Nephron (organoid): Measurements from ENCODE around the gene IRF5.

Experiments
- H3K27ac Mint-ChIP-seq, 3 experiments: 2 replicates each; pipeline ENCODE4 v1.8.0; 2020; ENCODE audit warnings: mixed read lengths in 3 of 3, mild to moderate bottlenecking in 2 of 3, moderate library complexity in 1 of 3
- H3K27me3 Mint-ChIP-seq: 2 replicates; pipeline ENCODE4 v1.8.0; 2021; ENCODE audit warnings: low read depth, mild to moderate bottlenecking, moderate library complexity, mixed read lengths
- H3K36me3 Mint-ChIP-seq: 2 replicates; pipeline ENCODE4 v1.8.0; 2020; ENCODE audit warnings: low read depth, mixed read lengths
- H3K4me1 Mint-ChIP-seq: 2 replicates; pipeline ENCODE4 v1.8.0; 2020; ENCODE audit warnings: mixed read lengths
- H3K4me3 Mint-ChIP-seq, 3 experiments: 2 replicates each; pipeline ENCODE4 v1.8.0; 2020; ENCODE audit warnings: mild to moderate bottlenecking in 3 of 3, mixed read lengths in 3 of 3, moderate library complexity in 2 of 3
- H3K9me3 Mint-ChIP-seq: 2 replicates; pipeline ENCODE4 v1.8.0; 2020; ENCODE audit warnings: mixed read lengths
- TF ChIP-seq, protein P1 (sequence below), 3 experiments: fragments of 200-600 bp; sonication (generic); IDR thresholded peaks; one replicate each; pipeline ENCODE4 v1.5.0; 2021; ENCODE audit warnings: antibody characterized with exemption in 3 of 3; ENCODE audit not compliant: unreplicated experiment in 3 of 3

The IRF5 gene

GRCh38 chr7:128895320-128895719 is 42.4 kb upstream of the IRF5 start:
- no peaks in the 10 kb centered on the region for H3K4me1 Mint-ChIP-seq

DNA sequence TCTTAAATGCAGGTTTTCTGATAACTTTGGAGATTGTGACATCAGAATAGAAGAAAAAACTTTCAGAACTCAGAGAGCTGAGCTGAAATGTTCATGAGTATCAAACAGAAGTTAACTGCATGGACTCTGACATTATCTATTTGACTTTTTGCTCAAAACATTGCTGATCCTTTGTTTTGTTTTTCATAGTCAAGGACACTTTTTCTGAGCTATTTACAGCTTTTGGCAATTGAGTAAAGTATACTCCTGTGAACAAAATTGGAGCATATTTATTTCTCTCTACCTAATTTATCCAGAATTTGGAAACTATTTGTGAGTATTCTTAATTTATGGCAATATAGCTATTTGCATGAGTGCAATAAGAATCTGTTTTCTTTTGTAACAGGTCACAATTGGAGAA is 38.3 kb upstream of the IRF5 start:
- Mint-ChIP-seq H3K27ac (no peak overlapping the region), H3K4me3 (no peak overlapping the region), H3K4me1 (no peaks in the 10 kb centered on the region), H3K27me3 (no peaks in the 10 kb centered on the region), H3K36me3 (peaks cover 69% of the 10 kb centered on the region), H3K9me3 (peaks cover 15% of the 10 kb centered on the region)
- TF ChIP-seq, protein P1, sequence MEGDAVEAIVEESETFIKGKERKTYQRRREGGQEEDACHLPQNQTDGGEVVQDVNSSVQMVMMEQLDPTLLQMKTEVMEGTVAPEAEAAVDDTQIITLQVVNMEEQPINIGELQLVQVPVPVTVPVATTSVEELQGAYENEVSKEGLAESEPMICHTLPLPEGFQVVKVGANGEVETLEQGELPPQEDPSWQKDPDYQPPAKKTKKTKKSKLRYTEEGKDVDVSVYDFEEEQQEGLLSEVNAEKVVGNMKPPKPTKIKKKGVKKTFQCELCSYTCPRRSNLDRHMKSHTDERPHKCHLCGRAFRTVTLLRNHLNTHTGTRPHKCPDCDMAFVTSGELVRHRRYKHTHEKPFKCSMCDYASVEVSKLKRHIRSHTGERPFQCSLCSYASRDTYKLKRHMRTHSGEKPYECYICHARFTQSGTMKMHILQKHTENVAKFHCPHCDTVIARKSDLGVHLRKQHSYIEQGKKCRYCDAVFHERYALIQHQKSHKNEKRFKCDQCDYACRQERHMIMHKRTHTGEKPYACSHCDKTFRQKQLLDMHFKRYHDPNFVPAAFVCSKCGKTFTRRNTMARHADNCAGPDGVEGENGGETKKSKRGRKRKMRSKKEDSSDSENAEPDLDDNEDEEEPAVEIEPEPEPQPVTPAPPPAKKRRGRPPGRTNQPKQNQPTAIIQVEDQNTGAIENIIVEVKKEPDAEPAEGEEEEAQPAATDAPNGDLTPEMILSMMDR (IDR thresholded peaks at IDR 0.05; ENCODE audit: unreplicated experiment in 3 of 3) = no peak

More at GRCh38 chr7:128895320-128895719, 42.4 kb upstream of the IRF5 start:
- H3K4me3 Mint-ChIP-seq = no peak overlapping the region
- H3K36me3 Mint-ChIP-seq = peaks cover 39% of the 10 kb centered on the region
- no peaks in the 10 kb centered on the region for H3K27me3 Mint-ChIP-seq
- no peak overlapping the region for H3K27ac Mint-ChIP-seq
- TF ChIP-seq, protein P1 (IDR thresholded peaks at IDR 0.05; ENCODE audit: unreplicated experiment in 3 of 3) = no peak
- peaks cover 6% of the 10 kb centered on the region for H3K9me3 Mint-ChIP-seq

- H3K4me1 Mint-ChIP-seq = no peaks in the 10 kb centered on the region
- H3K9me3 Mint-ChIP-seq = peaks cover 15% of the 10 kb centered on the region
- TF ChIP-seq, protein P1 (IDR thresholded peaks at IDR 0.05; ENCODE audit: unreplicated experiment in 3 of 3) = no peak
- no peak overlapping the region for H3K4me3 Mint-ChIP-seq
- H3K27ac Mint-ChIP-seq = no peak overlapping the region
- H3K27me3 Mint-ChIP-seq = peaks cover 2% of the 10 kb centered on the region
- peaks cover 78% of the 10 kb centered on the region for H3K36me3 Mint-ChIP-seq
These were observed 37.5 kb upstream of the IRF5 start for GRCh38 chr7:128900237-128900636.

DNA sequence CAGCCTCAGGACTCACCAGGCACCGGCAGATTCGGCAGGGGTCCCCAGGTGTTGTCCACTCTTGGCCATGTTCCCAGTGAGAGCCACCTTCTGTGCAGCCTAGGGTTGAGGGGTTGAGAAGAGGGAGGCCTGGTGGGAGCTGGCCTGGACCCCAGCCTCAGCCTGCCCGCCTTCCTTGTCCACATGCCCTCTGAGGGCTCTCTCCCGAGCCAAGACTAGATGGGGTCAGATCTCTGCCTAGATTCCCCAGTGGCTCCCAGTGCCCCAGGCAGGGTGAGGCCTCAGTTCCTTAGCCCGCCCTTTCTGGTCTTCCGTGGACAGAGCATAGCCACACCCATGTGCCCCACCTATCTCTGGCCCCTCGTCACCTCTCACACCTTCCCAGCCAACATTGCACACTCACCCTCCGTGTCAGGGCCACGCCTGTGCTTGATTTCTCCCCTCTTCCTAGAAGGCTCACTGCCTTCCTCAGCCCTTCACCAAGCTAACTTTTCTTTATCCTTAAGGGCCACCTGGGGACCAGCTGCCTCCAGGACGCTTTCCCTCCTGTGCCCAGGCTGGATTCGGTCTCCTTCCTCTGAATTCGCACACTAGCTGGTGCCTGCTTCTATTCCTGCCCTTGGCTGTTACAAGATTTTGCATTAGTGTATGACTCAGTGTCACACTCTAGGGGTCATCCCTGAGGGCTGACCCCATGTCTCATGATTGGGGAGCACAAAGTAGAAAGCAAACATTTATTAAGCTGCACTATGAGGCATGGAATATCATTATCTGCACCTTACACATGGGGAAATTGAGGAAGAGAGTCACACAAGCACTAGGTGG is 34.8 kb upstream of the IRF5 start:
- peaks cover 71% of the 10 kb centered on the region for H3K36me3 Mint-ChIP-seq
- TF ChIP-seq, protein P1 (IDR thresholded peaks at IDR 0.05; ENCODE audit: unreplicated experiment in 3 of 3) = no peak

DNA sequence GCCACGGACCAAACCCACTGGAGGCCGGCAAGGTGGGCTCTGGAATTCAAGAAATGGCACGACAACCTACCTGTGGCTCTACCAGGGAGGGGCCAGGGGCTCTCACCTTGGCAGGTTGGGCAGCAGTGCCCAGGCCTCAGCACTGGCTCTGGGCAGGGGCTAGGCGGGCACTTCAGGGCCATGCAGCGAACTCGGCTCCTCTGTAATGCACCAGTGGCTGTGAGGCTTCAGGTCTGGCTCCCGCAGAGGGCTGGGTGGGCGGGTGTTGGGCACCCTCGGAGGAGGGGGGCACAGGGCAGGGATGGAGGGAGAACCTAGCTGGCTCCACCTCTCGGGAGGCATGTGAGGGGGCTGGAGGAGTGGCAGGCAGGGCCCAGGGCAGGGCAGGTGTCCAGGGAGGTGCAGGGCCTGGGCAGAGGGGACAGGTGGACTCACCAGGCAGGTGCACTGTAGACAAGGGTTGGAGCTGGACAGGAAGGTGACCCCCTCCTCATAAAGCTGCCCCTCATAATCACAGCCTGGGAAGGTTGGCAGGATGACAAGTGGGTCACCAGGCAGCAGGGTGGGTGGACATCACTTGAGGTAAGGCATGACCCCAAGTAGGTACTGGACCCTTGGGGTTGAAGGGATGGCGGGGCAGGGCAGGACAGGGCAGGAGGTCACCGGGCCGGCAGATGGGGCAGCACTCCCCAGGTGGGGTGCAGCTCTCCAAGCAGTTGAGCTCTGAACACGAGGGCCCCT is 33.9 kb upstream of the IRF5 start:
- Mint-ChIP-seq H3K36me3 (peaks cover 65% of the 10 kb centered on the region), H3K27ac (no peak overlapping the region), H3K4me1 (peaks cover 5% of the 10 kb centered on the region), H3K9me3 (peaks cover 11% of the 10 kb centered on the region), H3K27me3 (peaks cover 11% of the 10 kb centered on the region), H3K4me3 (no peak overlapping the region)
- TF ChIP-seq, protein P1 (IDR thresholded peaks at IDR 0.05; ENCODE audit: unreplicated experiment in 3 of 3) = no peak

More for the DNA sequence above, 34.8 kb upstream of the IRF5 start:
- Mint-ChIP-seq H3K4me3 (no peak overlapping the region), H3K27me3 (peaks cover 11% of the 10 kb centered on the region), H3K4me1 (peaks cover 4% of the 10 kb centered on the region), H3K9me3 (peaks cover 15% of the 10 kb centered on the region), H3K27ac (no peak overlapping the region)
